ENCODE measurements around the gene ZNF391.

DNA sequence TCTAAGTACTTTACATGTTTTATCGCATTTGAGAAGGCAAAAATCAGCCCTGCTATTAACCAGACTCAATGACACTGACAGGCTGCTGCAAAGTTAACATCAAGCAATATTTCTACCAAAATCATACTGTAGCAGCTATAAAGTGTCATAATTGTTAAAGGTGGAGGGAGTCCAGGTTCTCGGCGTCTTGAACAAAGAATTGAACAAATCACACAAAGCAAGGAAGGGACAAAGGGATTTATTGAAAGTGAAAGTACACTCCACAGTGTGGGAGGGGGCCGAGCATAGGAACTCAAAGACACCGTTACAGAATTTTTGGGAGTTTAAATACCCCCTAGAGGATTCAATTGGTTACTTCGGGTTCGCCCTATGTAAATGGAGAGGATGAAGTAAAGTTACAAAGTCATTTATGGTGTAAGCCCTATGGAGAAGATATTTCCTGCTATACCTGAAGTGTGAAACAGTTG, 12.9 kb upstream of the ZNF391 start:
- TF ChIP-seq FOXM1 (IDR thresholded peaks at IDR 0.05; ENCODE audit: borderline replicate concordance, low read depth) (no peak), NFIC (IDR thresholded peaks at IDR 0.05) (no peak), EGR1 (IDR thresholded peaks at IDR 0.05) (no peak), CREB1 (IDR thresholded peaks at IDR 0.05; ENCODE audit: low read depth) (no peak), CEBPB (IDR thresholded peaks at IDR 0.05) (no peak), RAD21 (IDR thresholded peaks at IDR 0.05; ENCODE audit: low read depth) (no peak), TAF1 (IDR thresholded peaks at IDR 0.05; ENCODE audit: low read depth) (no peak)
- TF ChIP-seq, protein P1, sequence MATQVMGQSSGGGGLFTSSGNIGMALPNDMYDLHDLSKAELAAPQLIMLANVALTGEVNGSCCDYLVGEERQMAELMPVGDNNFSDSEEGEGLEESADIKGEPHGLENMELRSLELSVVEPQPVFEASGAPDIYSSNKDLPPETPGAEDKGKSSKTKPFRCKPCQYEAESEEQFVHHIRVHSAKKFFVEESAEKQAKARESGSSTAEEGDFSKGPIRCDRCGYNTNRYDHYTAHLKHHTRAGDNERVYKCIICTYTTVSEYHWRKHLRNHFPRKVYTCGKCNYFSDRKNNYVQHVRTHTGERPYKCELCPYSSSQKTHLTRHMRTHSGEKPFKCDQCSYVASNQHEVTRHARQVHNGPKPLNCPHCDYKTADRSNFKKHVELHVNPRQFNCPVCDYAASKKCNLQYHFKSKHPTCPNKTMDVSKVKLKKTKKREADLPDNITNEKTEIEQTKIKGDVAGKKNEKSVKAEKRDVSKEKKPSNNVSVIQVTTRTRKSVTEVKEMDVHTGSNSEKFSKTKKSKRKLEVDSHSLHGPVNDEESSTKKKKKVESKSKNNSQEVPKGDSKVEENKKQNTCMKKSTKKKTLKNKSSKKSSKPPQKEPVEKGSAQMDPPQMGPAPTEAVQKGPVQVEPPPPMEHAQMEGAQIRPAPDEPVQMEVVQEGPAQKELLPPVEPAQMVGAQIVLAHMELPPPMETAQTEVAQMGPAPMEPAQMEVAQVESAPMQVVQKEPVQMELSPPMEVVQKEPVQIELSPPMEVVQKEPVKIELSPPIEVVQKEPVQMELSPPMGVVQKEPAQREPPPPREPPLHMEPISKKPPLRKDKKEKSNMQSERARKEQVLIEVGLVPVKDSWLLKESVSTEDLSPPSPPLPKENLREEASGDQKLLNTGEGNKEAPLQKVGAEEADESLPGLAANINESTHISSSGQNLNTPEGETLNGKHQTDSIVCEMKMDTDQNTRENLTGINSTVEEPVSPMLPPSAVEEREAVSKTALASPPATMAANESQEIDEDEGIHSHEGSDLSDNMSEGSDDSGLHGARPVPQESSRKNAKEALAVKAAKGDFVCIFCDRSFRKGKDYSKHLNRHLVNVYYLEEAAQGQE (IDR thresholded peaks at IDR 0.05; ENCODE audit: low read depth), result no peak
- TF ChIP-seq, protein P2, sequence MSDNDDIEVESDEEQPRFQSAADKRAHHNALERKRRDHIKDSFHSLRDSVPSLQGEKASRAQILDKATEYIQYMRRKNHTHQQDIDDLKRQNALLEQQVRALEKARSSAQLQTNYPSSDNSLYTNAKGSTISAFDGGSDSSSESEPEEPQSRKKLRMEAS (IDR thresholded peaks at IDR 0.05), result no peak
